IPS-11a (cell line): ENCODE results near the gene TSHZ2.
"Not testable (repeated sequence)": the region's sequence is repeated elsewhere in the genome, so short reads cannot be mapped to it uniquely, and the experiment has no call there.

Experiments used
- H3K4me3 ChIP-seq: one replicate; pipeline ENCODE4 v1.5.1; 2013; ENCODE audit warnings: low read depth, low read length, control low read depth

The TSHZ2 gene

GRCh38 chr20:53365076-53365475 lies 392.9 kb downstream of the TSHZ2 start:
- no peak overlapping the region for H3K4me3 ChIP-seq

GRCh38 chr20:53365539-53366075 lies 393.4 kb downstream of the TSHZ2 start:
- H3K4me3 ChIP-seq: no peak overlapping the region

GRCh38 chr20:53366928-53367327 lies 394.8 kb downstream of the TSHZ2 start:
- H3K4me3 ChIP-seq: not testable (repeated sequence)

GRCh38 chr20:53369871-53370270 lies 397.7 kb downstream of the TSHZ2 start:
- H3K4me3 ChIP-seq: no peak overlapping the region

- no peak overlapping the region for H3K4me3 ChIP-seq
Observed at GRCh38 chr20:53370345-53370961, 398.3 kb downstream of the TSHZ2 start.

GRCh38 chr20:53371216-53371615 lies 399.1 kb downstream of the TSHZ2 start:
- no peak overlapping the region for H3K4me3 ChIP-seq

- H3K4me3 ChIP-seq: no peak overlapping the region
Observed at GRCh38 chr20:53376021-53376420, 403.9 kb downstream of the TSHZ2 start.

GRCh38 chr20:53379014-53379832 lies 407.1 kb downstream of the TSHZ2 start:
- no peak overlapping the region for H3K4me3 ChIP-seq

- no peak overlapping the region for H3K4me3 ChIP-seq
Observed at GRCh38 chr20:53379833-53380120, 407.6 kb downstream of the TSHZ2 start.

- no peak overlapping the region for H3K4me3 ChIP-seq
Observed at GRCh38 chr20:53381568-53382262, 409.6 kb downstream of the TSHZ2 start.

- H3K4me3 ChIP-seq: no peak overlapping the region
Observed at GRCh38 chr20:53382263-53382844, 410.2 kb downstream of the TSHZ2 start.

- no peak overlapping the region for H3K4me3 ChIP-seq
Observed at GRCh38 chr20:53383916-53384315, 411.8 kb downstream of the TSHZ2 start.

- H3K4me3 ChIP-seq: no peak overlapping the region
Observed at GRCh38 chr20:53384392-53384791, 412.2 kb downstream of the TSHZ2 start.

- H3K4me3 ChIP-seq: no peak overlapping the region
Observed at GRCh38 chr20:53385941-53386767, 414.0 kb downstream of the TSHZ2 start.

GRCh38 chr20:53387983-53388675 lies 416.0 kb downstream of the TSHZ2 start:
- no peak overlapping the region for H3K4me3 ChIP-seq

GRCh38 chr20:53389516-53390300 lies 417.6 kb downstream of the TSHZ2 start:
- no peak overlapping the region for H3K4me3 ChIP-seq

- no peak overlapping the region for H3K4me3 ChIP-seq
Observed at GRCh38 chr20:53390770-53391169, 418.6 kb downstream of the TSHZ2 start.

- H3K4me3 ChIP-seq: no peak overlapping the region
Observed at GRCh38 chr20:53394433-53394832, 422.3 kb downstream of the TSHZ2 start.
